IPS-NIHi11 (cell line): ENCODE results near the gene RFESD.
"Not testable (repeated sequence)": the region's sequence is repeated elsewhere in the genome, so short reads cannot be mapped to it uniquely, and the experiment has no call there.

Experiments used
- DNase-seq: peaks from one replicate; pipeline ENCODE4 v3.0.0; 2012; ENCODE audit warnings: mixed read lengths, low spot score

Gene RFESD

DNA sequence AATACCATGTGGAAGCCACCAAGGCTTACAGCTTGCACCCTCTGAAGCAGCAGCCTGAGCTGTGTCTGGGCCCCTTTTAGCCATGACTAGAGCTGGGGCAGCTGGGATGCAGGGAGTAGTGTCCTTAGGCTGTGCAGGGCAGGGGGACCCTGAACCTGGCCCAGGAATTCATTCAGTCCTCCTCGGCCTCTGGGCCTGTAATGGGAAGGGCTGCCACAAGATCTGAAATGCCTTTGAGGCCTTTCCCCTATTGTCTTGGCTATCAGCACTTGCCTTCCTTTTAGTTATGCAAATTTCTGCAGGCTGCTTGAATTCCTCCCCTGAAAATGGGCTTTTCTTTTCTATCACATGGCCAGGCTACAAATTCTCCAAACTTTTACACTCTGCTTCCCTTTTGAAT is 17.6 kb upstream of the RFESD start:
- no peak for DNase-seq

- DNase-seq, result no peak
Measured at GRCh38 chr5:95630394-95630917, 16.1 kb upstream of the RFESD start.

DNA sequence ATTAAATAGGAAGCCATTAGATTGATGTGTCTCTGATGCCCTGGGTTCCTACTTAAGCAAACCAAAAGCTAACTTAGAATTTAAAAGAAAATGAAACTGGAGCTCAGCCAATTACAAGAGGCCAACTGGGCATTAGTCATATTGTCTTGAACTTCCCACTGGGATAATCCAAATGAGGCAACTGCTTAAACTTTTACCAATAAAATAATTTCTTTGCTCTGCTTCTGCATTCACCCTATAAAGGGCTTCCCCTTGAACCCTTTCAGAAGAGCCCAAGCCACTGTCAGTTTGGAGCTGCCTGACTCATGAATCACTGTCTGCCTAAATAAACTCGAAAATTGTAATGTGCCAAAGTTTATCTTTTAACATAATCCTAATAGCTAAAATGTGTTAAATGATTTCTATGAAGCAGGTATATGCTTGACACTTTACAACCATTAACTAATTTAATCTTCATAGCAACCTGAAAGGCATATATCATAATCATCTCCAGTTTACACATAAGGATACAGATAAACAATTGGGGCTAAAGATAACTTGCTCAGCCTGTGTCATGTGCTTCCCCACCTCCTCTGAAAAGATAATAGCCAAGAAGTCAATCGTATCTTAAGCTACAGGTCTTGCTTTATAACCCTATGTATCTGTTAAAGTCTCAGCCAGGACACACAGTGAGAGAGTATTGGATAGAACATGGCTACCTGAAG is 15.2 kb upstream of the RFESD start:
- DNase-seq, result no peak

GRCh38 chr5:95631991-95632675 is 14.4 kb upstream of the RFESD start:
- DNase-seq, result no peak

DNA sequence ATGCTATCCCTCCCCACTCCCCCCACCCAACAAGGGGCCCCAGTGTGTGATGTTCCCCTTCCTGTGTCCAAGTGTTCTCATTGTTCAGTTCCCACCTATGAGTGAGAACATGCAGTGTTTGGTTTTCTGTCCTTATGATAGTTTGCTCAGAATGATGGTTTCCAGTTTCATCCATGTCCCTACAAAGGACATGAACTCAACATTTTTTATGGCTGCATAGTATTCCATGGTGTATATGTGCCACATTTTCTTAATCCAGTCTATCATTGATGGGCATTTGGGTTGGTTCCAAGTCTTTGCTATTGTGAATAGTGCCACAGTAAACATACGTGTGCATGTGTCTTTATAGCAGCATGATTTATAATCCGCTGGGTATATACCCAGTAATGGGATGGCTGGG is 13.6 kb upstream of the RFESD start:
- not testable (repeated sequence) for DNase-seq

DNA sequence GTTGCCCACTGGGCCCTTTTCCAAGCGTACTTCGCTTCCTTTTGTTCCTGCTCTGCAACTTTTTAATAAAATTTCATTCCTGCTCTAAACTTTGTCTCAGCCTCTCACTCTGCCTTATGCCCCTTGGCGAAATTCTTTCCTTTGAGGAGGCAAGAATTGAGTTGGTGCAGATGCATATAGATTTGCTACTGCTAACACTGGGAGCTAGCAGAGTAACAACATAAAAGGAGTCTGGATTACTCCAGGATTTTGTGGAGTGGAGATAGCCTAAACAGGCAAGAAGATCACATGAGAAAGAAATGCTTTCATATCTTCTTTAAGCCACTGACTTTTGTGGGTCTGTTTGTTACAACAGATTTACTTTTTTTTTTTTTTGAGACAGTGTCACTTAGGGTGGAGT is 12.9 kb upstream of the RFESD start:
- DNase-seq, result no peak

DNA sequence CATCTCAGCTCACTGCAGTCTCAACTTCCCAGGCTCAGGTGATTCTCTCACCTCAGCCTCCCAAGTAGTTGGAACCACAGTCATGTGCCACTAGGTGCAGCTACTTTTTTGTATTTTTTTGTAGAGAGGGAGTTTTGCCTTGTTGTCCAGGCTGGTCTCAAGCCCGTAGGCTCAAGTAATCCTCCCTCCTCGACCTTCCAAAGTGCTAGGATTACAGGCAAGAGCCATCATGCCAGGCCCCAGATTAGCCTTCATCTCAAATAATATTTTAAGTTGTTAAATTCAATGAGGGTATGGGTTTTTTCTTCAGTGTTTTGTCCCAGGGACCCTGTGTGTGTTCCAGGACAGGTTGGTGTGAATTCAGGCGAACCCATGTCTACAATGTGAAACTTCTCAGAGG is 12.5 kb upstream of the RFESD start:
- DNase-seq, result no peak

DNA sequence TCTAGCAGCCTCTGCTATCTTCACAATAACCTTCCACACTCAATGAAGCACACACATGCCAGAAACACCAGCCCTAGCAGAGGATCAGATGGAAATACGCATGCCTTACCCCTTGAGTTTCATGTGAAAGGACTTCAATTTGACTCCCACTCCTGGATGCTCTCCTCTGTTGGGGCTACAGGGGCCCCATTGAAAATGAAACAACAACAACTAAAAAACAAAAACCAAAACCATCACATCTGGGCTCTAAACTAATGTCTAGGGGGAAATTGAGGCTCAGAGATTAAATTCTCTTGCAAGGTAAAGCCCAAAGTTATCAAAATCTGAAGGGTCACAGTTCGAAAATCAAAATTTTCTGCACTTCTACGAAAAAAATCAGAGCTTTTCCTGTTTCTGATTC is 7.9 kb upstream of the RFESD start:
- DNase-seq, result no peak

DNA sequence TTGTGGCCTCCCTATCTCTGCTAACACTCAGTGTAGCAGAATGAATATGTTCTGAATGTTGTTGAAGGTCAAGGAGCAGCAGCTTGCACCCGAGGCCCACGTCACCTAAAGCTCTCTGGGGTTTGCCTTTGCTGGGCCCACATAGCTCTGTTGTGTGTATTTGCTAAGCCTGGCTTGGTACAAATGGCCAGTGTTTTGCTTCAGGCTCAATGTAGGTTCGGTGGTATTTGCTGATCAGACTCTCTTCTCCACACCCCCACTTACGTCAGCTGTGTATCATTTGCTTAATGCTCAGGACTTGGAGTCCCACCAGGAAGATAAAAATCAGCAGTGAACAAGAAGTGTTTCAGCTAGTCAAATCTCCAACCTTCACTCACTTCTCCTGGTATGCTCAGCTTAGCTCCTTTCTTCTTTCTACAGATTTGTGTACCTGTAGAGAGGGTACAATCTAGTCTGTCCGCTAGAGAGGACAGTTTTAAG is 4.8 kb upstream of the RFESD start:
- no peak for DNase-seq

DNA sequence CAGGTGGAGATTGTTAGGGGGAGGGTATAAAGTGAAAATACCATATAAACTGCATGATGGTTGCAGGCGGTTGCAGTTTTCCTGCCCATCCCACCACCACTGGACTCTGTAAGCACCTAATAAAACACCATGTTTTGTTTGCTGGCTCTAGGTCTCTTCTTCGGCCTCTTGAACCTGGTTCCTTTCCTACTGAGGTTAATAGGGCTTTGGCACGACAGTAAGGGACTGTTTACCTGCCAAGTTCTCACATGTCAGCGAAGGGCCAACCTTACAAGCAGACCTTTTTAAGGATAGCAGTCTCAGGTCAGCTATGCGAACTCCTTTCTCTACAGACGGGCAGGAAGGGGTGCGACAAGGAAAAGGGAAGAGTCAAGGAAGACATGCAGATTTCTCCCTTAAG is 3.4 kb upstream of the RFESD start:
- no peak for DNase-seq

DNA sequence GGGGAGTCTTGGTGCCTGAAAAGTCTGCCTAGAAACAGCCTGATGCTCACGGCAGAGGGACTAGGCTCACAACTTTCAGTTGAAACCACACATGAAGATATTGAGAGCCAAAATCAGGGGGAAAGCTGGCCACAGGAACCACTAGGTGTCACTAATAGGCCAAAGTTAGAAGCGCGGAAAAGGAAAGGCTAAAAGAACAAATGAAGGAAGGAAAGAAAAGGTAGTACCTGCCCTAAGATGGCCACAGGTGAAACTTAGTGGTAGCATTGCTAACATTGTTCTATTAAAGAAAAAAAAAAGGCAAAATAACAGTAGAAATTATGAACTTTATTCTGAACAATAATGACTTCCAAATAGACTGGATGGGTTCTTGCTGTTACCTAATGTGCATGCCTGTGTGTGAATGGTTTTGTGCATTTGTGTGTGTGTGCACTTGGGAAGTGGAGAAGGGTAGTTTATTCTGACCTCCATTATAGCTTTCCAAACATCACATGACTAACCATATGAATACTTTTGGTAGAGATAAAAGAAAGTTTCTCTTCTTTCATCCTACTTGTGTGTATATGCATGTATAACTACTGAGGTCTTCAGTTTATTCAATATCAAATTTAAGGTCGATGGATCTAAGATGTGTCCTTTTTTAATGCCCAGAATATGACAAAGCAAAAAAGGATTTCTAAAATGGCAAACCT is 2.1 kb upstream of the RFESD start:
- DNase-seq, result peak; percentile 54

DNA sequence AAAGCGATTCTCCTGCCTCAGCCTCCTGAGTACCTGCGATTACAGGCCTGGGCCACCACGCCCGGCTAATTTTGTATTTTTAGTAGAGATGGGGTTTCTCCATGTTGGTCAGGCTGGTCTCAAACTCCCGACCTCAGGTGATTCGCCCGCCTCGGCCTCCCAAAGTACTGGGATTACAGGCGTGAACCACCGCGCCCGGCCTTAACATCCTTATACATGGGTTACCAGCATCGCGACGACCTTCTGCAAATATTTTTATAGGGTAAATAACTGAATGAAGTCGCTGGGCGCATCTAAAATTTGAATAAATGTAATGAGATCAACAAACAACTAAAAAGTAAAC is 380 bp upstream of the RFESD start:
- DNase-seq, result not testable (repeated sequence)

- DNase-seq, result no peak
Measured at GRCh38 chr5:95647886-95648860, 1.6 kb downstream of the RFESD start.

GRCh38 chr5:95649274-95649673 is 2.7 kb downstream of the RFESD start:
- no peak for DNase-seq

DNA sequence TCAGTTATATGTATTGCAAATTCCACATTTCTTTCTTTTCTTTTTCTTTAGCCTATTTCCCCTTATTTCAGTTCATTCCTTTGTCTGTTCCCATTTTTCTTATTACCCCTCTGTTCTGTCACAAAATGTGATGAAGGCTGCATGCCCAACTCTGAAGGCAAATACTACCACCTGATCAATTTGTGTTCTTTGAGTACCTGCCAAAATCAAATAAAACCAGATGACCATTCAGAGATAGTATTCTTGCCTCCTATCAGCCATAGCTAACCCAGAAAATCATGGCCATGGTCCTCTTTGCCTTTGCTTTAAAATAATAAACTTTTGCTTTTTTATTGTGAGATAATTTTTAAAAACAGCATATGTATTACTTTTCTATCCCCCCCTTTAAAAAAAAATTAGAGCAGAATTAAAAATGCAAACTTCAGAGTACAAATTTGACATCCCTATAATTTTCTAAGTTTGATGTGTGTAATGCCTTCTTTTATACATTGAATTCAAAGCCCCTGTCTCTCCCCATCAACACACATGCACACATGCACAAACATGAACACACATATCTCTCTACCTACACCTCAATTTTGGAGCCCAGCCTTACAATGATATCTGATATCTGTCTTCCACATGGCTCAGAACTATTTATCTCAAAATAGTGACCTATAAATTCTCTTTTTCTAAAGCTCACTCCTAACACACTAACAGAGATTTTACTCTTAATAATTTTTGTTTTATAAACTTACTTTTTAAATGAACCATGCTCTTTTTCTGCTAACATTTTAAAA is 3.5 kb downstream of the RFESD start:
- DNase-seq, result no peak

DNA sequence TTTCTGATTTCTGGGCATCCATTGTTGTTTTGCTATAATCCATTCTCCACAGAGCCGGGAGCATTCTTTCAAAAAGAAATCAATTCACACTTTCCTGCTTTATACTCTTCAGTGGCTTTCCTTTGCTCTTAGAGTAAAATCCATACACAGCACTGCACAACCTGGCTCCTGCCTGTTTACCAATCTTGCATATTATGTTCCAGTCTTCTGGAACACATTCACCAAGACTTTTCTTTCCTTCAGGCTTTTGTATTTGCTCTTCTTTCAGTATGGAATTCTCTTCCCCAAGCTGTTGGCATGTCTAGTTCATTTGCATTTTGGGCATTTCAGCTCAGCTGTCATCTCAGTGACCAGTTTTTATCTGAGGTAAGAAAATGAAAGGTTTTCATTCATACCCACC is 6.3 kb downstream of the RFESD start:
- no peak for DNase-seq

DNA sequence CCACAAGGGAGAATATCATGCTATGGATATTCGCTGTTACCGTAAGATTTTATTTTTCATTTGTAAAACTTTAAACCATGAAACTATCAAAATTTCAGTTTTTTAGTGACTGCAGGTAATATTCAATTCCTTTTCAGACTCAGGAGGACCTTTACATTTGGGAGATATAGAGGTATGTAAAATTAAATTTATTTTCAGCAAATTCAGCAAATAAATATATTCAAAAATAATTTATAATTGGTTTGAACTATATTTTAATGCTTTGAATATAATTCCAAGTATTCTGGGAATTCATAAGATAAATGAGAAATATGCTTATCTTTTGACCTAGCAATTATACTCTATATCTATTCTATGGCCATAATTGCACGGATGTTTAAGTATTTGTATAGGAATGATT is 7.6 kb downstream of the RFESD start:
- no peak for DNase-seq

DNA sequence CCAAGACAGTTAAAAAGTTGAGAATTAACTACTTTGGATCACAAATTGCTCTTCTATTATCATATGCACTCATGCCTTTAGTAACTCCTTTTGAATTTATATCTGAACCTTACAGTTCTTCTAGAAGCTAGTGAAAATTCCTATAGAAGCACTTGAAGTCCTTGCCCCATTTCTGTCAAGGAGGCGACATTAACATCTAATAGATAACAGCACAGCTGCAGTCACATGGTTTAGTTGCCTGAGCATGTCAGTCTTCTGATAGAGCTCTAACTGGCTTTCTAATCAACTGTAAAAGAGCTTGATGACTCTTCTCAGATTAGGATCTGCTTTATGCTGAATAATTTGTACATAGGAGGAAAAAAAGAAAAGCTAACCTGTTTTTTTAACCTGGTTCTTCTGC is 9.0 kb downstream of the RFESD start:
- DNase-seq, result no peak

DNA sequence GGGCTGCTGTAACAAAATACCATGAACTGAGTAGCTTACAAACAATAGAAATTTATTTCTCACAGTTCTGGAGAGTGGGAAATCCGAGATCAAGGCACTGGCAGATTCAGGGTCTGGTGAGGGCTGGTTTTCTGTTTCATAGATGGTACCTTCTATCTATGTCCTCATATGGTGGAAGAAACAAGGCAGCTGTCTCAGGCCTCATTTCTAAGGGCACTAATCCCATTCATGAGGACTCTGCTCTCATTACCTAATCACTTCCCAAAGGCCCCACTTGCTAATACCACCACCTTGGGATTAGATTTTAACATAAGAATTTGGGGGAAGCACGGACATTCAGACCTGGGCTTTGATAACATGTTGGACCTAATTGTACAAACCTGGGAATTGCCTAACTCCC is 13.5 kb downstream of the RFESD start:
- no peak for DNase-seq

DNA sequence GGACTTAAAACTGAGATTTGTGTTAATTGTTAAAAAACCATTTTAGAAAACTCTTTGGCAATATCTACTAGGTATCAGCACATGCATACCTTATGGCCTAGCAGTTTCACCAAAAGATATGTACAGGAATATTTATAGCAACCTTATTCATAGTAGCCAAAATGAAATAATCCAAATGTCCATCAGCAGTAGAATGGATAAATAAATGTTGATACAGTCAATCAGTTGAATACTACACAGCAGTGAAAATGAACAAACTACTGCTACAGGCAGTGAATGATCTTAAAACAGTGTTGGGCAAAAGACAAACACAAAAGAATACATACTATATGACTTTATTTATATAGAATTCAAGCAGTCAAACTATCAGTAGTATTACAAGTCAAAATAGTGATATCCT is 16.4 kb downstream of the RFESD start:
- no peak for DNase-seq

- no peak for DNase-seq
Measured at GRCh38 chr5:95664204-95664786, 17.7 kb downstream of the RFESD start.
